GM19463 (cell line): ENCODE measurements around the gene VSIG8.
"Not testable (repeated sequence)": the region's sequence is repeated elsewhere in the genome, so short reads cannot be mapped to it uniquely, and the experiment has no call there.

ENCODE experiments used
- ATAC-seq: cut with Tn5 transposase; IDR thresholded peaks from one replicate; pipeline ENCODE4 v1.9.1; 2021; ENCODE audit warnings: mild to moderate bottlenecking, moderate library complexity; ENCODE audit not compliant: unreplicated experiment

The VSIG8 gene, protein sequence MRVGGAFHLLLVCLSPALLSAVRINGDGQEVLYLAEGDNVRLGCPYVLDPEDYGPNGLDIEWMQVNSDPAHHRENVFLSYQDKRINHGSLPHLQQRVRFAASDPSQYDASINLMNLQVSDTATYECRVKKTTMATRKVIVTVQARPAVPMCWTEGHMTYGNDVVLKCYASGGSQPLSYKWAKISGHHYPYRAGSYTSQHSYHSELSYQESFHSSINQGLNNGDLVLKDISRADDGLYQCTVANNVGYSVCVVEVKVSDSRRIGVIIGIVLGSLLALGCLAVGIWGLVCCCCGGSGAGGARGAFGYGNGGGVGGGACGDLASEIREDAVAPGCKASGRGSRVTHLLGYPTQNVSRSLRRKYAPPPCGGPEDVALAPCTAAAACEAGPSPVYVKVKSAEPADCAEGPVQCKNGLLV

DNA sequence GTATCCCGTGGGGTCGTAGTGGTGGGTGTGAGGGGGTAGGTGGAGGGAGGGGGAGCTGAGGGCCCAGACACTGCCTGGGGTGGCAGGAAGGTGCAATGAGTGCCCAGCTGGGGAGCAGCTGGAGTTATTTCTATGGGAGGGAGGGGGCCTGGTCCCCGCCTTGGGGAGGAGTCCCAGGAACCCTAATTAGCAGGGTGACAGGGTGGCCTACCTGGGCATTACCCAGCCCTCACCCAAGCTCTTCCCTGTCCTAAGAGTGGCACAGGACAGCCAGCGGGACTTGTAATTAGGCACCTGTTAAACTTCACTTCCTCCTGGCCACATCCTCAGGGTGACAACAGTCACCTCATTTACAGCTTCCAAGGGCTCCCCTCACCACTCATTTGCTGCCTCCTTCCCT, at the start of gene VSIG8:
Gene VSIG8, minus strand, starts transcription at position 101 of the 400 bp plus-strand sequence. CDS start 136 bp downstream, outside the sequence.
- no peak for ATAC-seq

DNA sequence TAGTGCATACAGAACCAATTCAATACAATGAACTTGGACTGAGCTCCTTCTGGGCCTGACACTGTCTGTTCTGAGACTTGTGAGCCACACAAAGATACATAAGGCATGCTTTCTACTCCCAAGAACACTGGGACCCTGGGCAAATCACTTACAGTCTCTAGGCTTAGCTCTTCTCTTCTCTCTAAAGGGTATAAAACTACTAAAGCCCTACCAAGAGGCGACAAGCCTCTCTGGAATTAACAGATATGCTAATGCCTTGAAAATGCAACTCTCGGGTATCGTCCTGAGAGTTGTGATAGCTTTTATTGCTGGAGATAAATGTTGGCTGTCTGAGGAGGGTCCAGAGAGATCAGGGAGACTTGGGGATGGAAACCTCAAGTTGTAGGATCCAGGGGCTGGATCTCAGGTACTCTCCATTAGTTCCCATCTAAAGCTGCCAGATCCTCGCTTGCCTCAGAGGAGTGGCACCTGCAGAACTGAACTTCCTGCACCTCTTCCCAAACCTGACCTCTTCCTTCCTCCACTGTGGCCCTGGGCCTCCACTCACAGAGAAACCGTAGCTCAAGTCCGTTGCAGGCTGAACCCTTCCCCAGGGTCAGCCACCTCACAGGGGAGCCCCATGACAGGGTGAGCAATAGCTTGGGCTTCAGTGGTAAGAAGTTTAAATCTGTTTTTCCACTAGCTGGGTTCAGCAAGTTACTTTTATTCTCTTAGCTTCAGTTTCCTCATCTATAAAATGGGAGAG, 49.0 kb upstream of the VSIG8 start:
- no peak for ATAC-seq

DNA sequence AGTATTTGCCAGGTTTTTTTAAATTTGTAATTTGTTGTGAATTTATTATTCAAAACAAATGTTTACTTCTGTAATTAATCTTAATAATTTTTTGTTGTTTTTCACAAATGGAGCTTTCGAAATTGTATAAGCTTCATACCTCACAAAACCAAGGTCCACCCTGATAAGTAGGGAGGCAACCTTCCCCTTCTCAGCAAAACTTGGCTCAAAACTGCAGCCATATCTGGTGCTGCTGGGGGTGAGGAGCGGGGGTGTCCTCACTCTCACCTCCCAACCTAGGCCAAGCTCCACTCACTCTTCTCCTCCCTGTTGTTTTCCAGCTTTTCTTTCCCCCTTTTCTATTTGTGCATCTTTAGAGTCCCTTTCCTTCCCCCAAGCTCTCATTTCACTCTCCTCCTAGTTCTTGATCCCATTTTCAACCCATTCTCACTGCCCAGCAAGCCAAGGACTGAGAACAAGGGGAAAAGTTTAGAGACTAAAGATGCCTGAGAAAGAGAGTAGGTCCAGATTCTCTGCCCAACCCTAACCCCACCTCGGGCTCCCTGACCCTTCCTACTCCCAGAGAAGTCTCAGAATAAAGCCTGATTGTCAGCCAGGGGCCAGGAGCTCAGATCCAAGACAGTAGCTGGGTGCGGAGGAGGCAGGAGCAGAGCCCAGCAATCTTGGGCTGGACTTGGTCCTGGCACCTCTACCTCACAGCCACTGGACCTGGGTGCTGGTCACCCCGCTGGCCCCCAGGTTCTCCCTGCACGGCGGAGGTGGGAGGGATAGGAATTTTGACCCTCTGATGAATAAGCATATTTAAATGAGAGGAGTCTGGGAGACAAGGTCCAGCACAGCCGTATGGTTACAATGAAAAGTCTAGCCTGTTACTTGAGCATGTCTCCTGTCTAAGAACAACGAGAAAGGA, 45.8 kb upstream of the VSIG8 start:
- ATAC-seq, result no peak

DNA sequence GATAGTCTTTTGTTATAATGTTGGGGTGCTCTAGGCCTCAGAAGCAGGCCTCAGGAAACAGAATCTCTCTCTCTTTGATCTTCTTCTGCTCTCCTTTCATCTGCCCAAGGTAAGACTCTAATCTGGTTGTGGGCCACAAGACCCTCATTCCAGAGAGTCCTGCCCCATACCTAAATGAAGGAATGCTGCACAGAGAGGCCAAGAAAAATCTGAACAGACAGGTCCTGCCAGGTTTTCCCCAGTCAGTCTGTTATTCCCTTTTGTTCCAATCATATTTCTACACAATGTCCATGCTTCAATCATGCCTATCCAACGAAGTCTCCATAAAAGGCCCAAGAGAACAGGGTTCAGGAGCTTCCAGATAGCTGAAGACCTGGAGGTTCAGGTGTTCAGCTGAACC, 44.5 kb upstream of the VSIG8 start:
- ATAC-seq, result no peak

DNA sequence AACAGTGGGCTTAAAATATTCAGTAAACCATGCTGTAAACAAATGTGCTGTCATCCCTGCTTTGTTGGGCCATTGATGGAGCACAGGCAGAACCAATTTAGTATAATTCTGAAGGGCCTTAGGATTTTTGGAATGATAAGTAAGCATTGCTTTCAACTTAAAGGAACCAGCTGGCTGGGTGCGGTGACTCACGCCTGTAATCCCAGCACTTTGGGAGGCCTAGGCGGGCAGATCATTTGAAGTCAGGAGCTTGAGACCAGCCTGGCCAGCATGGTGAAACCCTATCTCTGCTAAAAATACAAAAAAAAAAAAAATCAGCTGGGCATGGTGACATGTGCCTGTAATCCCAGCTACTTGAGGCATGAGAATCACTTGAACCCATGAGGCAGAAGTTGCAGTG, 41.6 kb upstream of the VSIG8 start:
- ATAC-seq, result not testable (repeated sequence)

DNA sequence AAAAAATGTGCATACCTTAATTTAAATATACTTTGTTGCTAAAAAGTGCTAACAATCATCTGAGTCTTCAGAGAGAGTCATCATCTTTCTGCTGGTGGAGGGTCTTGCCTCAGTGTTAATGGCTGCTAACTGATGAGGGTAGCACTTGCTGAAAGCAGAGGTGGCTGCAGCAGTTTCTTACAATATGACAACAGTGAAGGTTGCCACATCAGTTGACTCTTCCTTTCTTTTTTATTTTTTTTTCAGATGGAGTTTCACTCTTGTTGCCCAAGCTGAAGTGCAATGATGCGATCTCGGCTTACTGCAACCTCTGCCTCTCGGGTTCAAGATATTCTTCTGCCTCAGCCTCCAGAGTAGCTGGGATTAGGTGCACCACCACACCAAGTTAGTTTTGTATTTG, 40.1 kb upstream of the VSIG8 start:
- no peak for ATAC-seq

DNA sequence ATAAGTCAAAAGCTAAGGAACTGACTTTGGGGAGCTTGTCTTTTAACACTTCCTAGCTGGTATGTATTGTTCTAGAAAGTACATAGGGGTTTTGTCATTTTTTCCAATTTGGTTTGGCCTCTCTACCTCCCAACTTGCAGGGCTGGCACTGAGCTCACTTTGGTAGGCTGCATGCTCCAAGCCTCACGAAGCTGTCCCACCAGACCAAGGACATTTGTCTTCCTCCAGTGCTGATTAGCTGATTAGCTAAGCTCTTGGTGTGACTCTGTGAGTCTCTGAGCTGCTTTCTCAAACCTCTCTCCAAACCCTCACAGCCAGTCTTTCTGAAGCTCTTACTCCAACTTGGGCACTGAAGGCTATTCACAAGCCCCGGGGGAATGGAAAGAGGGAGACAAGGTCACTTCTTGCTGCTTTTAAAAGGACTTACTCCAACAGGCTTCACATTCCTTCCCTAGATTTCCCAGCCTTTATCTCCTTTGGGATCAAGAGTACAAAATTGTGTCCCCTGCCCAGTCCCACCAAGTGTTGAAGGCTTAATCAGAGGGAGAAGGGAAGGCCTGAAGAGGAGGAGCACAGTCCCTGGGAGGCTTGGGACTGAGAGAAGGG, 38.4 kb upstream of the VSIG8 start:
- no peak for ATAC-seq

DNA sequence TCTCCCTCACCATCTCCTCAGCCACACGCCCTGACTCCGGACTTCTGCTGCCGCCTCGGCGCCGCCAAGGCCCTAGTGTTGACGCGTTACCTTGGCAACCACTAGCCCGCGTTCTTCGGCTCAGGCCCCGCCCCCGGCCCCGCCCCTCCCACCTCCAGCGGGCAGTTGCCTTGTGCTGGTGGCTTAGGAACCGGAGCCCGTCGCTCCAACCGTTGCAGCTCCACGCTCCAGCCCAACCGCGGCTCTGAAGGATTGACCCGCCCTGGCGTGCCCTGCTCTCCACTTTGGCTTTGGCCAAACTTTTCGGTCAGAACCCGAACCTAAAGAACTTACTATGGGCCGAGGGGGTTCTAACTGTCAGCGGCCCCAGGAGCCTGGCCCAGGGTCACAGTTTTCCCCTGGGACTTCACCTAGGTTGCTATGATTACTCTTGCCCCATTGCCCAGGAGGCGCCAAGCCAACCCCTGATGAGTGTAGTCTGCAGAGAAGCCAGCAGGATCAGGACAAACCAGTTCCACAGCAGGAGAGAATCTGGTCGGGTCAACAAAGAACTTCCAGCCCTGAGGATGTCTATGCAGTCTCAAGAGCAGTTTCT, 37.7 kb upstream of the VSIG8 start, which contains the start of gene CFAP45:
Gene CFAP45, minus strand, starts transcription at position 80 of the 595 bp plus-strand sequence. Its CDS starts 67 bp downstream, at position 13.
- no peak for ATAC-seq

DNA sequence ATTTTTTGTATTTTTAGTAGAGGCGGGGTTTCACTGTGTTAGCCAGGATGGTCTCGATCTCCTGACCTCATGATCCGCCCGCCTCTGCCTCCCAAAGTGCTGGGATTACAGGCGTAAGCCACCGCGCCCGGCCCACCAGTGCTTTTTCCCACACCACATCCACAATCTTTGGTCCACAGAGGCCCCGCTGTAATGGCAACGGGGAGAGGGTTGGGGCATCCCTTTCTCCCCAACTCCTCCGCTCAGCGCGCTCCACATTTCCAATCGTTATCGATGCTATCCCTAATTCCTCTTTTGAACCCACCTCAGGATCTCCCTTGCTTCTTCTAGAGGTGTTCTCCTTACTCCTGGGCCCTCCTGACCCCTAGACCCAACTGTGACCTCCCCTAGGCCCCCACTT, 37.2 kb upstream of the VSIG8 start:
- ATAC-seq, result not testable (repeated sequence)

DNA sequence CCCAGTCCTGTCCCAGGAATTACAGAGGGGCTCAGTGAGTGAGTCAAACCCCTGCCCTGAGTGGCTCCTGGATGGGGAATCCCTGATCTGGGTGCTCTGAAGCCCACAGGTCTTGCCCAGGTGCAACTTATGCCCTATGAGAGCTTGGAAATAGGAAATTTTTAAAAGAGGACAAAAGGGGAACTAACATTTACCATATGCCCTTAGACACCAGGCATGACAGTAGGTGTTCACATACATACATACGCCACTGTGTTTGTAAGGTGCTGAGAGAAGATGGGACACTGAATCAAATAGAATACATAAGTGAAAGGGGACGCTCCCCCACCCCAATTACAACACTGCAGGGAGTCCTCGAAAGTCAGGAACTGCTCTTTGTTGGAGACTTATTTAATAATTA, 36.1 kb upstream of the VSIG8 start:
- no peak for ATAC-seq

DNA sequence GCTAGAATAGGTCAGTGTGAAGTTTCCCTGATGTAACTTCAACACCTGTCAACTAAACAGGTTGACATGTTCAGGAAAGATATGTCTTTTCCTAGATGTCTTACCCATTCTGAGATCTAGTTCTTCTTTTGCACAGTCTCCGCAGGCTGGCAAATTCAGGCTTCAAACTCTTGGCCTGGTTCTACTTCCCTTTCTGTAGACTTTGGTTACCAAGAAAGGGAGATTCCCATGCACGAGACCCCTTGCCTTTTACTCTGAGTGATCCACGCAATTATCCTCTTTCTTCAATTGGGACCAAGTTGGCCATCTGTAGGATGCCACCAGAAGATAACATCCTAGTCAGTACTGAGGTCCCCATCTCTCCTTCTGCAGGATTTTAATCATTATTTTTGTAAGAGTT, 35.5 kb upstream of the VSIG8 start:
- ATAC-seq, result no peak

DNA sequence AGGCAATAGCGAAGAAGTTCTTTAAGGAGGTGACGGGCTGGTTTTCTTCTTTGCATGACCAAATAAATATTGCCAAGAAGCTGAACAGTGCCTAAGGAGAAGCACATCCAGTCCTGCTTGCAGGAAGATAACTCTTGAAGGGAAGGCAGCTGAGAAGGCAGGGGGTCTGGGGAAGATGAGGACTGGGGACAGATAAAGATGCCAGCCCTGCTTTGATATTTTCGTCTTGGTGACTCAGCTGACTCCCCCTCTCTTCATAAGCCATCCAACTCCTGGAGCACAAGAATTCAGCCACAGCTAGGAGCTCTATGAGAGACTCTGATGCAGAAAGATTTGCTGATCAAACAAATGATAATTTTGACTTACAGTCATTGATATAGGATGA, 34.1 kb upstream of the VSIG8 start:
- ATAC-seq, result no peak

DNA sequence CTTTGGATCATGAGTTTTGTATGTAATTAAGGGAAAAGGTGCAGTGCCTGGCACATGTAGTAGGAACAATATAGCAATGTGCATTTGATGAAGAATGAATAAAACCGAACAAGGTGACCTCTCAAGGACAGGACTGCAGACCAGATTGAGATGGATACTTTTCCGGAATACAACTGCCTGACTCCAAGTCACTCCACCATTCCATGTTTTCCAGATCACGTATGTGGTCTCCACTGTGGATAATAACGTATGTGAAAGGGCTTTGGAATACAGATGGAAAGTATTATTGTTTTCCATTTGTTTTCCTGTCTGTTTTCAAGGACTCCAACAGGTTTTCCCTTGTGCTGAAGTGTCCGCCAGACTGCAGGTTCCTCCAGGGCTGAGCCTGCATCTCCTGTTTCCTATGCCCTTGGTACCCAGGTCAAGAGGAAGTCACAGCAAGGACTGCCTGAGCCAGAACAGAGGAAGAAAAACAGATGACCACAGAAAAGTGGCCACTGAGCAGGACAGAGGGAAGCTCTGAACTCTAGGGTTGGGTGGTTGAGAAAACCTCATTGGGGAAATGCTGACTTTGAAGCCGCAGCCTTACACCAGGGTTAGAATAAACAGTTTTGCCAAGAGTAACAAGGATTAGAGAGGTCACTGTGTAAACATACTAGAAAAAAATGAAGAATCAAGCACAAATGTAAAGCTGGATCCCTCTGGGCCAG, 33.5 kb upstream of the VSIG8 start:
- ATAC-seq, result no peak

DNA sequence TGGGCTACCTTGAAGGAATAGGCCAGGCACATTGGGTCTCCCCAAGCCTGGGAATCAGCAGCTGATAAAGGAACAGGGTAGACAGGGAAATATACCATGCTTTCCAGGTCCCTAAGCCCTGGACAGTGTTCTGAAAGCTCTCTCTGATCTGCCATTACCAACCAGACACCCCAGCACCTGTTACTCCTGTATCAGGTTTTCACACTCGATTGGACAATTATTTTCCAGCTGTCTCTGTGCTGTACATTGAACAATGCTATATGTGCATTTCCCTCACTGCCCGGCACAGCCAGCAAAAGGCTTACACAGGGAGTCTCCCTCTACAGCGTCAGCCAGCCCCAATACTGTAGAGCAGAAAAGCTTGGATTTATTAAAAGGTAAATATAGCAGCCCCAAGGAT, 32.8 kb upstream of the VSIG8 start:
- no peak for ATAC-seq

DNA sequence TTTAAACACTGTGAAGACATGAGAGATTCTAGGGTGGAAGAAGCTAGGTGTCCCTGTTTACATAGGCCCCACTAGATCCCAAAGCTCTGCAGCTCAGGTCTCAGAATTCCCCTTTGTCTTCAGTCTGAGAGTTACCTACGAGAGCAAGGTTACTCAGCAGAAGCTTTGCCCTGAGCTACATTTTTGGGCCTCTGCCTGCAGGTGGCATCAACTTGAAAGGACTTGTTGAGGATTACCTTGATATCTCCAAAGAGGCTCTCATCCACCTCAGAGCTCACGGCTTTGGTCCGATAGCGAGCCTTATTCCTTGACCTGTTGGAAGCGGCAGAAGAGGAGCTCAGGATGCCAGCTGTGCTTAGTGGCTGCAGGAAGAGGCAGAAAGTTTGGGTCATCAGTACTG, 30.5 kb upstream of the VSIG8 start:
- no peak for ATAC-seq

DNA sequence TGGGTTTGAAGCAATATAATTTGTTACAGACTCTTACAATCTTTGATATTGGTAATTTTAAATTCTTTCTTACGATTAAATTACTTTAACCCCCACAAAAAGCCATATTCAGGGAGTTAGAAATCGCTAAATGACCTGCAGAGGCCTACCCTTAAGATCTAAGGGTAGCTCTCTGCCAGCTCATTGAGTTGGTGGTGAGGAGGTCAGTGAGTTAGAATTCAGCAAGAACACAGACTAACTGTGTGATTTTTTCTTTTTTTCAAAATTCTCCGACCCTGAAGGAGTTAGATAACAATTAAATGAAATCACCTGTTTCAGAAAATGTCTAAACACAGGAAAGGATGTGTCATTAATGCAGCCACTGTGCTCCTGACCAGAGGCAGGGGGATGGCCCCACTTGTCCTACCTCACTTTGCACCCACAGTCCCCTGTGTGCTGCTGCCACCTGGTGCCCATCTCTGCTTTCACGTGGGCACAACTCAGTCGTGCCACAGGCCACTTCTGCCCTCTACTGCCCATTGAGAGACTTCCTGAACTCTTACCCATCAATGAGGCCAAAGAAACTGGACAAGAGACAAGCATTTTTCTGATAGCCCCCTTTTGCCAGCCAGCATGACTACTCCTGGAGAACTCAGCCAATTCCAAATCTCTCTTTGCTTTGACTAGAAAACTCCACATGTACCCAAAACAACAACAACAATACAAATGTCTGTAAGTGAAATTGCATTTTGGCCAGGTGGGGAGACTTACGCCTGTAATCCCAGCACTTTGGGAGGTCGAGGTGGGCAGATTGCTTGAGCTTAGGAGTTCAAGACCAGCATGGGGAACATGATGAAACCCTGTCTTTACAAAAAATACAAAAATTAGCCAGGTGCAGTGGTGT, 29.1 kb upstream of the VSIG8 start:
- peak; percentile 82 for ATAC-seq

DNA sequence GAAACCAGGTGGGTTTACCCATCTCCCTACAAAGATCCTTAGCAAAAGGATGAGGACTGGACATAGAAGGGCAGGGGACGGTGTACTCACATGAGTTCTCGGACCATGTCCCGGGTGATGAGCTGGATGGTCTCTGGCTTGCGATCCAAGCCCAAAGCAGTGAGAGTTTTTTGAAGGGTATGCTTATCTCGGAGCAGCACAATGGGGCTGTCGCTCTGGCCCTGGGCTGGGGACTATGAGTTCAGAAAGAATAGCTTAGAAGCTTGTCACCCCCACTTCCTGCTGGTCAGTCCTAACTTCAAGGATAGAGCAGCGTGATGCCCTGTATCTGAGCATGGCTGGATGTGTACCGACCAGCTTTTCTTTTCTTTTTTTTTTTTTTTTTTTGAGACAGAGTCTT, 27.9 kb upstream of the VSIG8 start:
- ATAC-seq, result no peak

DNA sequence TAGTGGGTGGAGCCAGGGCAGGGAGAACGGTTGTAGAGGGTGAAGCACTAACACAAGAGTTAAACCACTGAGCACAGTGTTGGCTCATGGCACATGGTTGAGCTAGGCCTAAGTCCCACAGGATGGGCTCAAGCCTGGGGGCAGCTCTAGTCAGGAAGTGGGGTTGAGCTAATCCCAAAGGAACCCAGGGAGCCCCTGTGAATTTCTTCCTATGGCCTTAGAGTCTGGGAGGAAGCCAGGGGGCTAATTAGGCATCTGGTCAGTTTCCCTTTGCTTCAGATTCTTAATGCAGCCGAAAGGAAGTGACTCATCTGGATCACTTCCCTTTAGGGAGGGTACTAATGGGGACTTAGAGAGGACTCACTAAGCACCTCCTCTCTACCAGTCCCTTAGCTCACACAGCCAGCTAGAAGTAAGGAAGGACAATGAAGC, 27.4 kb upstream of the VSIG8 start:
- ATAC-seq, result peak; percentile 88

DNA sequence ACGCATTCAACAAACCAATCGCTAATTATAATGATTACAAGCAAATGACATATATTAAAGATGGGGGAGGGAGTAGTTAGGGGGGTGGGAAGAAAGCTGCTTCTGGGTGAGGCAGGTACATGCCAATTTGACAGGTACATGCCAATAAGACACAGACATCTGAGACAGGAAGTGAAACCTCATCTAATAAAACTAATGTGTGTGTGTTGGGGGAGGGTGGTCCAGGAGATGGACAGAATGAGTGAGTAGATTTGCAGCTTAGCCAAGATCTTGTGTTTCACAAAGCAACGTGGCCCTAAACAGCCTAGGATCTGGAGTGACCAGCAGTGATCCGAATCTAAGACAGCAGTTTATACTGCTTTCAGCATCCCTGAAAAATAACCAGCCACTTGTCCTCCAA, 26.7 kb upstream of the VSIG8 start:
- ATAC-seq, result no peak
